ENCODE data around the gene ACRBP. TPM values are rescaled to one million over a fixed set of nuclear protein-coding genes. Genes with fewer than 3 reads are reported as not detected.

ACRBP gene
- total and polyA plus RNA-seq, 2 donors (not counting 3 experiments of a cell fraction or from before 2014, with no cell fraction given), result 1.3 to 5.7 TPM

DNA sequence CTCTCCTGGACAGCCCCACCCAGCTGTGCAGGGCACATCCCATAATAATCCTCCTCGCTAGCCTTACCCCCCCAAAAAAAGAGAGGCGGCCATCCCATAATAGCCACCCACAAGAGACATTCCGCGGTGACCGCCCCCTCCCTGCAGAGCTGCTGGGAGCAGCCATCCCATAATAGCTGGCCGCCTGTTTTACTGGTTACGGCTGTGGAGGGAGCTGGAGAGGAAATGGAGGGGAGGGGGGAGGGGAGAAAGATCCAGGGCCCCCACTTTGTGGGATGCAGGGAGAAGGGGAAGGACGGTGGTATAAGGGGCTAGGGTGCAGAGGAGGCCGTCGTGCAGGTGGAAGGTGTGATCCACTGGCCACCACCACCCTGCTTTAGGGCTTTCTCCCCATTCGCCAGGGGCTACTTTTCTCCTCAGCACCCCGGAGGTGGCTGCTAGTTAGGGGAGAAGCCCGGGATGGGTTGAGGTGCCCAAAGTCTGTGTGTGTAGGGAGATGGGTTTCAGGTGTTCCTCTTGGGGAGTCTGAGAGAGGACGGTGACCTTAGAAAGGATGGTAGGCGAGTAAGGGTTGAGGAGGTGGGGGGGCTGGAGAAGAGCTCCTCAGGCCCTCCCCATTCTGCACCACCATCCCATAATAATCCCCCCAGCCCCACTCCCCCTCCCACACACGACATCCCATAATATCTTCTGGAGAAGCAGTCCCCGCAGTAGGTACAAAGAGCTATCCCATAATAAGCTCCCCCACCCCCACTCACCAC is 34.0 kb downstream of the ACRBP start:
- intact Hi-C loops (cut with micrococcal nuclease) (loop anchor here (10.0 kb wide), 1 partner anchor 1022 kb away; no protein-coding TSS in a partner anchor), dilution Hi-C loops (cut with MboI; ENCODE audit: extremely low pct_ligation_motif_present, low sequenced_read_pairs) (no loop called here)
- no peak for TF ChIP-seq JUN (IDR thresholded peaks at IDR 0.05; ENCODE audit: borderline replicate concordance, insufficient read depth, insufficient read length, low read depth)
- TF ChIP-seq MYC (IDR thresholded peaks at IDR 0.05; ENCODE audit: low read depth, low read length), result no peak
- TF ChIP-seq GATA2 (IDR thresholded peaks at IDR 0.05; ENCODE audit: insufficient read depth, insufficient read length, low read depth, low read length), result no peak
- no peak for TF ChIP-seq POLR2A (IDR thresholded peaks at IDR 0.05; ENCODE audit: low read depth, low read length)
- no peak for TF ChIP-seq FOS (IDR thresholded peaks at IDR 0.05; ENCODE audit: borderline replicate concordance, insufficient read depth, low read length)
- TF ChIP-seq, protein P1, sequence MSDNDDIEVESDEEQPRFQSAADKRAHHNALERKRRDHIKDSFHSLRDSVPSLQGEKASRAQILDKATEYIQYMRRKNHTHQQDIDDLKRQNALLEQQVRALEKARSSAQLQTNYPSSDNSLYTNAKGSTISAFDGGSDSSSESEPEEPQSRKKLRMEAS (IDR thresholded peaks at IDR 0.05; ENCODE audit: insufficient read depth, insufficient read length), result no peak
- TF ChIP-seq POLR2AphosphoS5 (IDR thresholded peaks at IDR 0.05; ENCODE audit: insufficient read depth, low read depth, low read length), result no peak
- TF ChIP-seq EZH2 (IDR thresholded peaks at IDR 0.05; ENCODE audit: borderline replicate concordance, low read depth, low read length, severe bottlenecking), result no peak
- TF ChIP-seq CTCF (IDR thresholded peaks at IDR 0.05; ENCODE audit: extremely low read depth in 1 of 2, insufficient read depth in 1 of 2, low read depth in 1 of 2, low read length in 2 of 2), result no peak
- no TSS peak for BruUV-seq (replicated peaks)
- Histone ChIP-seq H4K20me1 (replicated peaks; ENCODE audit: control insufficient read depth, extremely low read depth, insufficient read depth, low read length) (no peaks in the 10 kb centered on the region), H3K4me1 (ENCODE audit: control insufficient read depth, extremely low read depth, insufficient read depth, low read length) (peaks cover 11% of the 10 kb centered on the region), H3K9ac (replicated peaks; ENCODE audit: extremely low read depth, insufficient read depth, low read length) (peak overlapping the region; percentile 19), H3K9me1 (replicated peaks; ENCODE audit: control insufficient read depth, extremely low read depth, insufficient read depth, low read length) (no peaks in the 10 kb centered on the region), H3K9me3 (replicated peaks; ENCODE audit: control insufficient read depth, insufficient read depth, low read length) (no peaks in the 10 kb centered on the region), H3K36me3 (ENCODE audit: control insufficient read depth in 2 of 2, extremely low read depth in 1 of 2, insufficient read depth in 2 of 2, low read length in 2 of 2) (no peaks in the 10 kb centered on the region), H3K4me2 (ENCODE audit: insufficient read depth, low read length) (peak overlapping the region; percentile 27), H2AFZ (ENCODE audit: low read depth, low read length) (peak overlapping the region; percentile 94), H3K79me2 (ENCODE audit: control insufficient read depth, insufficient read depth, low read length) (no peaks in the 10 kb centered on the region), H3K27ac (ENCODE audit: insufficient read depth, low read depth, low read length) (peak overlapping the region; percentile 33), H3K4me3 (replicated peaks in 1 of 3; ENCODE audit: insufficient read depth in 1 of 3, low read depth in 1 of 3, low read length in 3 of 3) (no peak overlapping the region), H3K27me3 (ENCODE audit: control insufficient read depth in 2 of 2, insufficient read depth in 2 of 2, low read length in 2 of 2) (no peaks in the 10 kb centered on the region)
- ChIA-PET CTCF (interaction anchor here (0.9 to 2.4 kb wide), 5 partner anchors 8 to 189 kb away, joined by 3 to 14 read pairs (median 4); no protein-coding TSS in a partner anchor), POLR2A (interaction anchor here (0.6 to 1.3 kb wide), 3 partner anchors 76 to 254 kb away, joined by 4 to 5 read pairs (median 4); partner anchors contain the start of gene ZNF384)
- FAIRE-seq (peak; percentile 61), DNase-seq (ENCODE audit: low read depth, low spot score) (peak; percentile 28)
